Prostate gland (tissue), 2 donors: ENCODE results near the gene ILKAP. TPM values are rescaled to one million over a fixed set of nuclear protein-coding genes. Genes with fewer than 3 reads are reported as not detected.

Experiments used
- DNase-seq: peaks from one replicate; pipeline ENCODE4 v3.0.0-alpha.2; 2019; ENCODE audit warnings: low spot score
- H3K27ac ChIP-seq, 2 donors: fragments of 200-600 bp; sonication (generic); 2 replicates each; pipeline ENCODE4 v1.5.1; 2017 to 2019
- H3K27me3 ChIP-seq: fragments of 200-600 bp; sonication (generic); replicated peaks from 2 replicates; pipeline ENCODE4 v1.5.1; 2019; ENCODE audit not compliant: insufficient read depth
- H3K36me3 ChIP-seq, 2 donors: fragments of 200-600 bp; sonication (generic); 1 replicate in 1 of 2; 2 replicates in 1 of 2; pipeline versions ENCODE4 v1.5.1 to v1.8.1; 2017 to 2019
- H3K4me1 ChIP-seq: fragments of 200-600 bp; sonication (generic); replicated peaks from 2 replicates; pipeline ENCODE4 v1.5.1; 2019
- H3K4me3 ChIP-seq, 2 donors: fragments of 200-600 bp; sonication (generic); 2 replicates each; pipeline ENCODE4 v1.5.1; 2017 to 2019
- H3K9me3 ChIP-seq: fragments of 200-600 bp; sonication (generic); 2 replicates; pipeline ENCODE4 v1.5.1; 2017
- CTCF ChIP-seq, 4 experiments: fragments of 200-600 bp in 2 of 4; fragments of 450-650 bp in 2 of 4; sonication (generic) in 2 of 4; IDR thresholded peaks; 1 replicate in 3 of 4; 2 replicates in 1 of 4; pipeline ENCODE4 v1.5.1; 2016 to 2019; ENCODE audit warnings: antibody characterized with exemption in 4 of 4, mild to moderate bottlenecking in 2 of 4, moderate library complexity in 2 of 4
- POLR2A ChIP-seq: fragments of 450-650 bp; IDR thresholded peaks from one replicate; pipeline ENCODE4 v1.6.1; 2016; ENCODE audit warnings: antibody characterized with exemption, mild to moderate bottlenecking
- POLR2AphosphoS5 ChIP-seq: sonication (generic); formaldehyde crosslinking; IDR thresholded peaks from one replicate; pipeline ENCODE4 v1.6.1; 2017; ENCODE audit warnings: antibody characterized with exemption
- WGBS: methylation state at CpG from one replicate; pipeline ENCODE4 v1.1.5; 2018; 5-methylcytosine and 5-hydroxymethylcytosine counted together
- intact Hi-C: fragments of 100-400 bp; cut with DNase I; formaldehyde crosslinking; loops from one replicate; pipeline ENCODE4 v1.14.2; 2022
- total RNA-seq, 2 donors: library from RNA; depleted of rRNA; stranded (reverse); fragments of >200 nt; gene quantifications; one replicate each; pipeline ENCODE4 v1.1.0, GENCODE V29; 2016

Gene ILKAP
- total RNA-seq: 10 to 100 TPM; 33.6 to 41.8 TPM

- no peaks in the 10 kb centered on the region for H3K9me3 ChIP-seq
- H3K36me3 ChIP-seq: no peaks in the 10 kb centered on the region
- no peaks in the 10 kb centered on the region for H3K27me3 ChIP-seq
- peak within 1 kb of the TSS; percentile 83 to 93 for H3K27ac ChIP-seq
- DNase-seq: peak; percentile 88
- peak within 1 kb of the TSS; percentile 85 to 95 for H3K4me3 ChIP-seq
- intact Hi-C loops: no loop called here
- TF ChIP-seq CTCF (IDR thresholded peaks at IDR 0.05): no peak
- TF ChIP-seq POLR2AphosphoS5: peak; percentile 13
- TF ChIP-seq POLR2A: peak; percentile 78
- WGBS: 0% methylated on average over 85 of the region's 126 CpGs
- H3K4me1 ChIP-seq: peaks cover 6% of the 10 kb centered on the region
These were observed at the start of gene ILKAP for GRCh38 chr2:238203094-238203972. Gene ILKAP, minus strand, starts transcription at chr2:238203695. Its CDS starts 142 bp downstream, at chr2:238203553.

- TF ChIP-seq POLR2AphosphoS5 (no peak), POLR2A (no peak), CTCF (IDR thresholded peaks at IDR 0.05) (no peak)
- no peaks in the 10 kb centered on the region for H3K9me3 ChIP-seq
- H3K27ac ChIP-seq: no peak overlapping the region
- no peak overlapping the region for H3K4me3 ChIP-seq
- H3K4me1 ChIP-seq: no peaks in the 10 kb centered on the region
- WGBS: 95% methylated on average over 35 of the region's 35 CpGs
- H3K36me3 ChIP-seq: peaks cover 18 to 23% of the 10 kb centered on the region in 2 donors
- intact Hi-C loops: no loop called here
- DNase-seq: no peak
- no peaks in the 10 kb centered on the region for H3K27me3 ChIP-seq
These were observed 49.5 kb upstream of the ILKAP start for GRCh38 chr2:238252766-238253630.

- 85% methylated on average over 11 of the region's 11 CpGs for WGBS
- no peaks in the 10 kb centered on the region for H3K27me3 ChIP-seq
- peaks cover 20 to 24% of the 10 kb centered on the region in 2 donors for H3K36me3 ChIP-seq
- H3K4me3 ChIP-seq: no peak overlapping the region
- no peaks in the 10 kb centered on the region for H3K4me1 ChIP-seq
- H3K27ac ChIP-seq: no peak overlapping the region
- no peaks in the 10 kb centered on the region for H3K9me3 ChIP-seq
- no peak for TF ChIP-seq POLR2A
- intact Hi-C loops: no loop called here
- DNase-seq: no peak
These were observed 48.5 kb upstream of the ILKAP start for GRCh38 chr2:238251986-238252385.

- H3K4me3 ChIP-seq: no peak overlapping the region
- H3K36me3 ChIP-seq: peaks cover 20 to 24% of the 10 kb centered on the region in 2 donors
- no peaks in the 10 kb centered on the region for H3K27me3 ChIP-seq
- WGBS: 88% methylated on average over 11 of the region's 12 CpGs
- no peak overlapping the region for H3K27ac ChIP-seq
- H3K4me1 ChIP-seq: no peaks in the 10 kb centered on the region
- TF ChIP-seq POLR2AphosphoS5 (no peak), POLR2A (no peak), CTCF (IDR thresholded peaks at IDR 0.05) (no peak)
- no peak for DNase-seq
- no peaks in the 10 kb centered on the region for H3K9me3 ChIP-seq
- intact Hi-C loops: no loop called here
These were observed 47.8 kb upstream of the ILKAP start for GRCh38 chr2:238251331-238251730.

- Histone ChIP-seq H3K36me3 (peaks cover 20 to 24% of the 10 kb centered on the region in 2 donors), H3K4me3 (no peak overlapping the region), H3K27ac (no peak overlapping the region), H3K4me1 (no peaks in the 10 kb centered on the region), H3K27me3 (no peaks in the 10 kb centered on the region), H3K9me3 (no peaks in the 10 kb centered on the region)
- DNase-seq: no peak
- no peak for TF ChIP-seq POLR2AphosphoS5
- TF ChIP-seq POLR2A: no peak
- intact Hi-C loops: no loop called here
- WGBS: 98% methylated on average over 7 of the region's 7 CpGs
These were observed 47.4 kb upstream of the ILKAP start for GRCh38 chr2:238250896-238251295.
